Activated B cell treated with CpG ODN at 0.5 μM for 24 hours (primary cell): ENCODE results near the gene THEM4. TPM values are rescaled to one million over a fixed set of nuclear protein-coding genes. Genes with fewer than 3 reads are reported as not detected.

Source experiments
- ATAC-seq: fragments of 200-7000 bp; cut with Tn5 transposase; one replicate; pipeline ENCODE4 v1.10.0; 2021; ENCODE audit warnings: low read depth, mild to moderate bottlenecking, moderate library complexity
- CTCF ChIA-PET: fragments of 350-600 bp; sonication (Branson Sonifier 250); formaldehyde crosslinking; loops from one replicate; lab custom pipeline; 2021; ENCODE audit warnings: antibody characterized with exemption; lab: Charles Lee
- POLR2A ChIA-PET: fragments of 350-600 bp; sonication (Branson Sonifier 250); formaldehyde crosslinking; loops from one replicate; lab custom pipeline; 2021; ENCODE audit warnings: antibody characterized with exemption; lab: Charles Lee
- DNase-seq: peaks from one replicate; pipeline ENCODE4 v3.0.0; 2022
- H3K27ac Mint-ChIP-seq: one replicate; pipeline ENCODE4 v1.8.0; 2020; ENCODE audit warnings: mixed read lengths
- H3K27me3 Mint-ChIP-seq: one replicate; pipeline ENCODE4 v1.8.0; 2021; ENCODE audit warnings: mixed read lengths
- H3K36me3 Mint-ChIP-seq: one replicate; pipeline ENCODE4 v1.8.0; 2021; ENCODE audit warnings: low read depth, mixed read lengths
- H3K4me1 Mint-ChIP-seq: one replicate; pipeline ENCODE4 v1.8.0; 2021; ENCODE audit warnings: mixed read lengths
- H3K4me3 Mint-ChIP-seq: one replicate; pipeline ENCODE4 v1.8.0; 2020; ENCODE audit warnings: mild to moderate bottlenecking, mixed read lengths
- H3K9me3 Mint-ChIP-seq: one replicate; pipeline ENCODE4 v1.8.0; 2020; ENCODE audit warnings: mixed read lengths
- CTCF ChIP-seq: fragments of 200-600 bp; IDR thresholded peaks from one replicate; pipeline ENCODE4 v1.8.0; 2022; ENCODE audit warnings: antibody characterized with exemption, mild to moderate bottlenecking
- intact Hi-C: fragments of 100-400 bp; cut with micrococcal nuclease; formaldehyde crosslinking; loops from one replicate; pipeline ENCODE4 v1.15.1; 2024
- total RNA-seq: library from RNA; stranded (reverse); gene quantifications from 2 replicates; pipeline ENCODE4 v1.2.3, GENCODE V29; 2022

The THEM4 gene
- total RNA-seq, 1 donor from 2014 or later = 22.8 TPM

- no peak for DNase-seq
- peaks cover 9% of the 10 kb centered on the region for H3K27me3 Mint-ChIP-seq
- ChIA-PET CTCF (interaction anchor here (0.6 to 0.9 kb wide), 2 partner anchors 241 to 728 kb away, joined by 3 read pairs; no protein-coding TSS in a partner anchor), POLR2A (interaction anchor here (0.6 kb wide), 1 partner anchor 509 kb away, joined by 7 read pairs; no protein-coding TSS in a partner anchor)
- H3K4me1 Mint-ChIP-seq = peaks cover 21% of the 10 kb centered on the region
- H3K27ac Mint-ChIP-seq = no peak overlapping the region
- intact Hi-C loops = loop anchor here (10.0 kb wide), 1 partner anchor 159 kb away; no protein-coding TSS in a partner anchor
- H3K9me3 Mint-ChIP-seq = no peaks in the 10 kb centered on the region
- ATAC-seq = no peak
- no peak for TF ChIP-seq CTCF
- no peak overlapping the region for H3K4me3 Mint-ChIP-seq
- H3K36me3 Mint-ChIP-seq = no peaks in the 10 kb centered on the region
Measured at GRCh38 chr1:151834239-151834638, 75.1 kb downstream of the THEM4 start.

GRCh38 chr1:151833172-151833900 lies 76.0 kb downstream of the THEM4 start:
- no peak overlapping the region for H3K27ac Mint-ChIP-seq
- POLR2A ChIA-PET = no interaction called here
- peaks cover 12% of the 10 kb centered on the region for H3K27me3 Mint-ChIP-seq
- no peaks in the 10 kb centered on the region for H3K36me3 Mint-ChIP-seq
- no peak for TF ChIP-seq CTCF
- intact Hi-C loops = loop anchor here (10.0 kb wide), 1 partner anchor 159 kb away; no protein-coding TSS in a partner anchor
- no peaks in the 10 kb centered on the region for H3K9me3 Mint-ChIP-seq
- CTCF ChIA-PET = no interaction called here
- ATAC-seq (no peak), DNase-seq (no peak)
- no peak overlapping the region for H3K4me3 Mint-ChIP-seq
- peaks cover 21% of the 10 kb centered on the region for H3K4me1 Mint-ChIP-seq

- DNase-seq = no peak
- Mint-ChIP-seq H3K27ac (no peak overlapping the region), H3K36me3 (no peaks in the 10 kb centered on the region), H3K27me3 (peaks cover 13% of the 10 kb centered on the region), H3K4me1 (peaks cover 17% of the 10 kb centered on the region), H3K4me3 (no peak overlapping the region), H3K9me3 (no peaks in the 10 kb centered on the region)
- ChIA-PET CTCF (no interaction called here), POLR2A (no interaction called here)
- no peak for TF ChIP-seq CTCF
- no peak for ATAC-seq
- intact Hi-C loops = loop anchor here (10.0 kb wide), 1 partner anchor 158 kb away; no protein-coding TSS in a partner anchor
Measured at GRCh38 chr1:151832318-151832980, 76.9 kb downstream of the THEM4 start.

GRCh38 chr1:151831605-151832004 lies 77.7 kb downstream of the THEM4 start, which contains the start of gene RORC:
Gene RORC, minus strand, starts transcription at chr1:151831802. Its CDS starts 38 bp downstream, at chr1:151831764.
- ATAC-seq (no peak), DNase-seq (no peak)
- POLR2A ChIA-PET = no interaction called here
- CTCF ChIA-PET = no interaction called here
- no peaks in the 10 kb centered on the region for H3K36me3 Mint-ChIP-seq
- TF ChIP-seq CTCF = no peak
- H3K27me3 Mint-ChIP-seq = peaks cover 13% of the 10 kb centered on the region
- no peak within 1 kb of the TSS for H3K27ac Mint-ChIP-seq
- H3K4me3 Mint-ChIP-seq = no peak within 1 kb of the TSS
- intact Hi-C loops = loop anchor here (10.0 kb wide), 1 partner anchor 157 kb away; no protein-coding TSS in a partner anchor
- H3K4me1 Mint-ChIP-seq = peaks cover 9% of the 10 kb centered on the region
- H3K9me3 Mint-ChIP-seq = no peaks in the 10 kb centered on the region

GRCh38 chr1:151831256-151831591 lies 78.1 kb downstream of the THEM4 start:
- intact Hi-C loops = loop anchor here (10.0 kb wide), 1 partner anchor 156 kb away; no protein-coding TSS in a partner anchor
- H3K9me3 Mint-ChIP-seq = no peaks in the 10 kb centered on the region
- peaks cover 8% of the 10 kb centered on the region for H3K4me1 Mint-ChIP-seq
- H3K4me3 Mint-ChIP-seq = no peak overlapping the region
- CTCF ChIA-PET = no interaction called here
- no peaks in the 10 kb centered on the region for H3K36me3 Mint-ChIP-seq
- peaks cover 16% of the 10 kb centered on the region for H3K27me3 Mint-ChIP-seq
- no peak overlapping the region for H3K27ac Mint-ChIP-seq
- no peak for DNase-seq
- POLR2A ChIA-PET = no interaction called here
- ATAC-seq = no peak
- no peak for TF ChIP-seq CTCF
